GF-D8 (cell line): ENCODE results near the gene ZNG1B.
"Not testable (repeated sequence)": the region's sequence is repeated elsewhere in the genome, so short reads cannot be mapped to it uniquely, and the experiment has no call there.

Source experiments
- DNase-seq: peaks from one replicate; lab custom pipeline; 2025; lab: John Stamatoyannopoulos, UW

Gene ZNG1B

GRCh38 chr2:113503094-113504042 is 65.9 kb downstream of the ZNG1B start:
- not testable (repeated sequence) for DNase-seq

- not testable (repeated sequence) for DNase-seq
Measured at GRCh38 chr2:113504081-113504480, 66.6 kb downstream of the ZNG1B start.

GRCh38 chr2:113507394-113508140 is 70.1 kb downstream of the ZNG1B start:
- DNase-seq: not testable (repeated sequence)

- DNase-seq: not testable (repeated sequence)
Measured at GRCh38 chr2:113508187-113508586, 70.7 kb downstream of the ZNG1B start.

- not testable (repeated sequence) for DNase-seq
Measured at GRCh38 chr2:113510913-113511312, 73.4 kb downstream of the ZNG1B start.

- DNase-seq: not testable (repeated sequence)
Measured at GRCh38 chr2:113511859-113512258, 74.4 kb downstream of the ZNG1B start.

- not testable (repeated sequence) for DNase-seq
Measured at GRCh38 chr2:113515457-113515856, 78.0 kb downstream of the ZNG1B start.

GRCh38 chr2:113515995-113516394 is 78.5 kb downstream of the ZNG1B start:
- not testable (repeated sequence) for DNase-seq

- not testable (repeated sequence) for DNase-seq
Measured at GRCh38 chr2:113517025-113517424, 79.5 kb downstream of the ZNG1B start.

GRCh38 chr2:113520837-113521236 is 83.3 kb downstream of the ZNG1B start:
- not testable (repeated sequence) for DNase-seq

- not testable (repeated sequence) for DNase-seq
Measured at GRCh38 chr2:113521492-113521891, 84.0 kb downstream of the ZNG1B start.

- DNase-seq: not testable (repeated sequence)
Measured at GRCh38 chr2:113524986-113525385, 87.5 kb downstream of the ZNG1B start.

GRCh38 chr2:113527350-113528045 is 90.0 kb downstream of the ZNG1B start:
- not testable (repeated sequence) for DNase-seq

- DNase-seq: not testable (repeated sequence)
Measured at GRCh38 chr2:113528126-113528525, 90.6 kb downstream of the ZNG1B start.

- DNase-seq: not testable (repeated sequence)
Measured at GRCh38 chr2:113528904-113529303, 91.4 kb downstream of the ZNG1B start.

GRCh38 chr2:113532991-113533390 is 95.5 kb downstream of the ZNG1B start:
- not testable (repeated sequence) for DNase-seq

- DNase-seq: not testable (repeated sequence)
Measured at GRCh38 chr2:113536573-113536972, 99.1 kb downstream of the ZNG1B start.

GRCh38 chr2:113540834-113541203 is 103.3 kb downstream of the ZNG1B start:
- DNase-seq: not testable (repeated sequence)

GRCh38 chr2:113541204-113541975 is 103.9 kb downstream of the ZNG1B start:
- DNase-seq: not testable (repeated sequence)

- not testable (repeated sequence) for DNase-seq
Measured at GRCh38 chr2:113541976-113542485, 104.5 kb downstream of the ZNG1B start.

- DNase-seq: not testable (repeated sequence)
Measured at GRCh38 chr2:113542529-113542928, 105.0 kb downstream of the ZNG1B start.
